T-helper 1 cell treated with Interleukin-12 subunit alpha and Interleukin-12 subunit beta and Interleukin-4 antibody, amounts not matched to agents 30 ng/mL and 1 ng/mL, for 36 hours (primary cell): Measurements from ENCODE around the gene ABHD17A. TPM values are rescaled to one million over a fixed set of nuclear protein-coding genes. Genes with fewer than 3 reads are reported as not detected.

Experiments
- intact Hi-C: fragments of 100-400 bp; cut with micrococcal nuclease; formaldehyde crosslinking; loops from one replicate; pipeline ENCODE4 v1.15.1; 2024
- total RNA-seq: library from RNA; stranded (reverse); gene quantifications from 2 replicates; pipeline ENCODE4 v1.2.3, GENCODE V29; 2022

Gene ABHD17A
- total RNA-seq, 1 donor from 2014 or later: 134 TPM

DNA sequence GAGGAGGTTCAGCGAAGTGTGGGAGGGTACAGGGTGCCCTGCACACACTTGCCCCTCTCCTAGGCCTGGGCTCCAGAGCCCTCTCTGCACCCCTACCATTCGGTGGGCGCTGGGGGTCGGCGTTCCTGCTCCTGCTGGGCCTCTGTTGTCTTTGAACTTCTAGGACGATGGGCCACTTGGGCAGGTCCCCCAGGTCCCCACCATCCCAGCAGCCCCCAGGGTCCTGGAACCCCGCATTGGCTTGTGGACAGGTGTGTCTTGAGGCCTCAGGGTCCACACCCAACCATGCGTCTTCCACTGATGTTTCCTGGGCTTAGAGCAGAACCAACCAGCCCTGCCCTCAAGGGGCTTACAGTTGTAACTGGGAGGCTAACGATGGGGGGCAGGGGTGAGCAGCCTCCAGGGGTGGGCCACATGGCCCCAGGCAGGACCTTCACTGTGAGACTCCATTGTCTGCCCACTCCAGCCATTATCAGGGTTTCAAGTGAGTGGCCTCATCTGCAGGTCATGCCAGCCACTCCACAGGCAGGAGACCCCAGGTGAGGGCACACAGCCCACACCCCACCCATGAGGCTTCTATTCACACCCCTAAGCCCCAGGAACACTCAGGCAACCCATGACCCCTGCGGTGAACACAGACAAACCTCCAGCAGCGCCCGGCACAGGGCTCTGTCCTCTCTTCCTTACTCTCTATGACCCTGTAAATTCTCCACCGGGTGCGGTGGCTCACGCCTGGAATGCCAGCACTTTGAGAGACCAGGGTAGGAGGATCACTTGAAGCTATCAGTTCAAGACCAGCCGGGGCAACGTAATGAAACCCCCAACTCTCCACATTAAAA is 19.9 kb downstream of the ABHD17A start:
- intact Hi-C loops: no loop called here

DNA sequence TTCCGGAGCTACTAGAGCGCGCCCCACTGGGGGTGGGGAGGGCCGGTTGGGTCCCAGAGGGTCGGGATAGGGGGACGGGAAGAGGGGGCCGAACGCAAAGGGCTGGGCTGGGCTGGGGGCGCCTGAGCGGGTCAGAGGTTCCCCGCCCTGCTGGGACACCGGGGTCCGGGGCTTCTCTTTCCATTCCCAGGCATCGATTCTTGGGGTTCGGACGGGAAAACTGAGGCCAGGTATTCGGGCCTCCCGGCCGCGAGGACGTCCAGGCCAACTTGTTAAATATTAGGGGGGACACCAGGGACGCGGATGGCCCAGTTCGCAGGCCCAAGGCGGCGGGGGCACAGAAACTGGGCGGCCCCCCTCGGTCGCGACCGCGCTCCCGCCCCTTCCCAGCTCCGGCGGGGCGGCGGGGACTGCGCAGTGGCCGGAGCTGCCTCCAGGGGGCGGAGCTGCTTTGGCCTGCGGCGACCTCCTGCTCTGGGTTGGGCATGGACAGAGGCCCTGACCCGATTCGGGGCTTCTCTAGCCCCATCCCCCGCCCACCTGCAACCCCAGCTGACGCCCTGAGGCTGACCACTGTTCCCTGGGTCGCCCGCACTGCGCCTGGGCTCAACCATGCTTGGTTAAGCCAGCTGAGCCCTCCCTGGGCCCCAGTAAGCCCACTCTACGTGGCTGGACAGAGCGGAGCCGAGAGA is 20.7 kb downstream of the ABHD17A start:
- intact Hi-C loops: loop anchor here (1.0 to 5.0 kb wide), 8 partner anchors 9 to 1708 kb away; partner anchors contain the start of genes ABHD17A, ADAT3, ATP8B3 and HMG20B

DNA sequence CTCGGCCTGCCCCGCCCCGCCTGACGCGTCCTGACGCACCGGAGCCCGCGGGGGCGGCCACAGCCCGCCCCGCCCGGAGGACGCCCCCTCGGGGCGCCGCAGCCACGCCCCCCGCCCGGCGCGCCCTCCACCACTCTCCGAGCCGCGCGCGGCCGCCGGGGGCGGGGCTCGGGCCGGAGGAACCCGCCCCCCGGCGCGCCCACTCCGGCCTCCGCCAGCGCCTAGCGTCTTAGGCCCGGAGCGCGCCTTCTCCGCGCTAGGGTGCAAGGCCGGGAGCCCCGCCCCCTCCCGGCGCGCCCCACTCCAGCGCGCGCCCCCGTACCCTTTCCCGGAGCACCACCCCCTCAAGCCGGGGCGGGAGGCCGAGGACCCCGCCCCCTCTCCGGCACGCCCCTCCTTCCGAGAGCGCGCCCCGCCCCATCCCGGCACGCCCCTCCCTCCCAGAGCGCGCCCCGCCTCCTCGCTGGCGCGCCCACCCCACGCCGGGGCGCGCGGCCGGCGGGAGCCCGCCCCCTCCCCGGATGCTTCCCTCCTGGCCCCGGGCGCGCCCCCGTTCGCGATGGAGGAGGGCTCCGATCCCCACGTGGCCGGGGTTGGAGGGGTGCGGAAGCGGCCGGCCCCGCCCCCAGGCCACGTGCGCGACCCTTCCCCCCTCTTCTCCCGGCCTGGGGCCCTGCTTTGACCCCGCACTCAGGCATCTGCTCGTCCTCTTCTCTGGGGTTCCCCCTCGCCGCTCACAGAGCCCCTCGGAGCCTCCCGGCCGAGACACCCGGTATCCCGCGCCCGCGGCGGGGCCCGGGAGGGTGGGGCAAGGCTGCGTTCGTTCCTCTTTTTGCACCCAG is 21.4 kb downstream of the ABHD17A start:
- intact Hi-C loops: loop anchor here (1.0 to 5.0 kb wide), 9 partner anchors 9 to 1708 kb away; partner anchors contain the start of genes ABHD17A, ADAT3, ATP8B3 and HMG20B

DNA sequence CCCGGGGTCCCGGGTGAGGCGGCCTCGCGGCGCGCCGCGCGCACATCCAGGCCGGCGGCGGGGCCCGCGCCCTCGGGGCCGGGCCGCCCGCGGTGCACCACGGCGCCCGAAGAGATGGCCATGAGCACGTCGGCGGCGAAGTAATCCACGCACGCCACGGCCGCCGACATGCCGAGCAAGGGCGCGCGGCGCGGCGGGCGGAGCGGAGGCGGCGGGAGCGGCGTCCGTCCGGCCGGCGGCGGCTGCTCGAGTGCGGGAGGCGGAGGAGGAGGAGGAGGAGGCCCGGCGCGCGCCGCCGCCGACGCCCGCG is 22.0 kb downstream of the ABHD17A start, which contains the start of gene KLF16:
Gene KLF16 (minus strand): TSS at position 252 of the 310 bp plus-strand sequence. CDS start 82 bp downstream, at position 170.
- intact Hi-C loops: loop anchor here (2.0 to 5.0 kb wide), 3 partner anchors 219 to 1709 kb away; partner anchors contain the start of genes HMG20B, PCSK4 and REEP6

GRCh38 chr19:1862424-1863327 is 22.6 kb downstream of the ABHD17A start:
- intact Hi-C loops: loop anchor here (2.0 to 5.0 kb wide), 3 partner anchors 220 to 1710 kb away; partner anchors contain the start of genes HMG20B, PCSK4 and REEP6

DNA sequence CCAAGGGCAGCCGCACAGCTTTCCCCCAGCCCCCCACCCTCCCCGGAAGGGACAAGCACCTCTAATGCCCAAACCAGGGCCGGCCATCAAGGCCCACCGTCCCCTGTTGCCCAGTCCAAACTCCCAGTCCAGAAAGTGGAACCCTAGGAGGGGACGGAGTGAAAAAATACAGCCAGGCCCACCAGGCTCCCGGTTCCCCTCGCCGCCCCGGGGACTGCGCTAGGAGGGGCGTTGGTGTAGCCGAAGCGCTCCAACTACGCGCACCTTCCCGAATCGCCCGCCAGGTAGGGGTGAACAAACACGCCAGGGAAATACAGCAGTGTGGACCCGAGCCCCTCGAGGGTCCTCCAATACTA is 23.2 kb downstream of the ABHD17A start:
- intact Hi-C loops: loop anchor here (2.0 to 5.0 kb wide), 3 partner anchors 220 to 1710 kb away; partner anchors contain the start of genes HMG20B, PCSK4 and REEP6

- intact Hi-C loops: loop anchor here (2.0 to 5.0 kb wide), 3 partner anchors 221 to 1711 kb away; partner anchors contain the start of genes HMG20B, PCSK4 and REEP6
These were observed 23.7 kb downstream of the ABHD17A start for GRCh38 chr19:1861599-1862031.

- intact Hi-C loops: loop anchor here (5.0 kb wide), 2 partner anchors 221 to 1711 kb away; partner anchors contain the start of gene HMG20B
These were observed 24.3 kb downstream of the ABHD17A start for GRCh38 chr19:1860821-1861598.

GRCh38 chr19:1860042-1860775 is 25.1 kb downstream of the ABHD17A start:
- intact Hi-C loops: loop anchor here (5.0 kb wide), 2 partner anchors 222 to 1712 kb away; partner anchors contain the start of gene HMG20B

DNA sequence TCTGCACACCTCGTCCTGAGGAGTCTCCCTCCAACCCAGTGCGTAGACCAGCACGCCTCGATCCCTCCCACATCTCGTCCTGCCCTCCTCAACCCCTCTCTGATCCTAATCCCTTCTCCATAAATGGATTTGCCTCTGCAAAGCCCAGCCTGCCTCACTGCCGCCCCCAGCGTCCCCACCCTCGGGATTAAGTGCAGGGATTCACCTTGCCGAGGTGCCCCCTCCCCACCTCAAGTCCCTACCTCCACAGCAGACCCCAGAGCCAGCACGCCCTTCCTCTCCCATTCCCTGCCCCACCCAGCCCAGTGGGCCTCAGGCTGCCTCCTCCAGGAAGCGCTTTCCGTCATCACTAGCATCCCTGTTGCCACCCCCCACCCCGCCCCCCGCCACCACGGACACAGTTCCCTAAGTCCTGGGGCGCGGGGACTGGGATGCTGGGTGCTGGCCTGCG is 25.9 kb downstream of the ABHD17A start:
- intact Hi-C loops: no loop called here

- intact Hi-C loops: no loop called here
These were observed 26.7 kb downstream of the ABHD17A start for GRCh38 chr19:1858412-1859081.

DNA sequence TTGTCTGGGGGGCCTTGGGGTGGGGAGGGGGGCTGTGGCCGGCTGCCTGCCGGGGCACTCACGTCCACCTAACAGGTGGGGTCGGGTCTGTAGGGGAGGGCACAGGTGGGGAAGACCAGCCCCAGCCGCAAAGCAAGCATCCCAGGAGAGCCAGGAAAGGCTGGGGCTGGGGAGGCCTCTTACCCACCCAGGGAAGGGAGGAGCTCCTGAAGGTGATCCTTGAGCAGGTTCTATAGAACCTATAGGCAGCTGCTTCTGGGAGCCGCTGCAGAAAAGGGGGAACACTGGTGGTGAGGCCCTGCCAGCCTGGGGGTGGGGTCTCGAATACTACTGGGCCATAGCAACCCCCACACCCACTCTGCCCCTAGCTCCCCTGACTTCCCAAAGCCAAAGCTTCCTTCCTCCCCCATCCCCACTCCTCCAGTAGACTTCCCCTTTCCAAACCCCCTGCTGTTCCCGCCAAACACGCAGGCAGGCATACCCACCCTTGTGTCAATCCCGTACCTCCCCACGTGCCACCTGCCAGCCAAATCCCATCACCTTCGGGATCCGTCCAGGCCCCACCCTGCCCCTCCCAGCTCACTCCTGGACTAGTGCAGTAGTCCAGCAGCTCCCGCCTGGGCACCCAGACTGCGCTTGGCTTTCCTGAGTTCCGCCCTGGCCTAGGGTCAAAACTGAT is 27.5 kb downstream of the ABHD17A start:
- intact Hi-C loops: no loop called here

DNA sequence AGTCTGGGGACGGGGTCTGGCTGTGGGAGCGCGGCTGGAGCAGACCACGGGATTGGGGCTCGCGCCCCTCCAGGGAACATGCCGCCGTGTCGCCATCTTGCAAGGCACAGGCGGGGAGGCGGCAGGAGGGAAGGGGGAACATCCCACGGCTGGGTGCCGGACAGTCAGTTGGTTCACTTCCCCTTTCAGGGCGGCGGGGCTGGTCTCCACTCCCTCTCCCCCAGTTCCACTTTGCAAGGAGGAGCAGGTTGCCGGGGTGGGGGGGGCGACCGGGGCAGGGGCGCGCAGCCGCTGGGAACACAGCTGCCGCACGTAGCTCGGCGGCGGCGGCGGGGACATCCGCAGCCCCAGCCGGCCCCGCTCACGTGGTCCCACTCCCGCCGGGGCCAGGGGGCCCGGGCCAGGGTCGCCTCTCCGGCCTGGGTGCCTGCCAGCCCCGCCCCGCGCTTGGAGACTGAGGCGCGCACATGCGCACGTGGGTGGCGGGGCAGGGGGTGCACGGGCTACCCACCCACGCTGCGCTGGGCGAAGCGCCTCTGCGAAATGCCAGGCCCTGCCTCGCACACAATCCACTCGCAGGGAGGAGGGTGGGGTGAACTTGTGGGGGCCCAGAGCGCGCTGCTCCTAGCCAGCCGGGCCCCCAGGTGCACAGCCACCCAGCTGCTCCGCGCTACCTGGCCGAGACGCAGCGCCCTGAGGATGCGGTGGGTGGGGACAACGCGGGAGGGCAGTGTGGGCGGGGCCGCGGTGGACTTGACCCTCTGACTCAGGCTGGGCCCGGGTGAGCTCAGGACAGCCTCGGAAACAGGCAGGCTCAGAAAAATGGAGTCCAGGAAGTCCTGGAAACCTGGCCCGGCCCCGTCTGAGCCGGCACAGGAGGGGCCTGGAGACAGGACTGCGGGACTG is 28.3 kb downstream of the ABHD17A start:
- intact Hi-C loops: no loop called here

- intact Hi-C loops: no loop called here
These were observed 29.0 kb downstream of the ABHD17A start for GRCh38 chr19:1856345-1856697.

GRCh38 chr19:1855828-1856255 is 29.5 kb downstream of the ABHD17A start:
- intact Hi-C loops: loop anchor here (1.0 to 2.0 kb wide), 8 partner anchors 8 to 1059 kb away; partner anchors contain the start of genes ABHD17A, ADAT3, AP3D1 and ATP8B3
